ENCODE results near the gene FAP.

- TF ChIP-seq, protein P1, sequence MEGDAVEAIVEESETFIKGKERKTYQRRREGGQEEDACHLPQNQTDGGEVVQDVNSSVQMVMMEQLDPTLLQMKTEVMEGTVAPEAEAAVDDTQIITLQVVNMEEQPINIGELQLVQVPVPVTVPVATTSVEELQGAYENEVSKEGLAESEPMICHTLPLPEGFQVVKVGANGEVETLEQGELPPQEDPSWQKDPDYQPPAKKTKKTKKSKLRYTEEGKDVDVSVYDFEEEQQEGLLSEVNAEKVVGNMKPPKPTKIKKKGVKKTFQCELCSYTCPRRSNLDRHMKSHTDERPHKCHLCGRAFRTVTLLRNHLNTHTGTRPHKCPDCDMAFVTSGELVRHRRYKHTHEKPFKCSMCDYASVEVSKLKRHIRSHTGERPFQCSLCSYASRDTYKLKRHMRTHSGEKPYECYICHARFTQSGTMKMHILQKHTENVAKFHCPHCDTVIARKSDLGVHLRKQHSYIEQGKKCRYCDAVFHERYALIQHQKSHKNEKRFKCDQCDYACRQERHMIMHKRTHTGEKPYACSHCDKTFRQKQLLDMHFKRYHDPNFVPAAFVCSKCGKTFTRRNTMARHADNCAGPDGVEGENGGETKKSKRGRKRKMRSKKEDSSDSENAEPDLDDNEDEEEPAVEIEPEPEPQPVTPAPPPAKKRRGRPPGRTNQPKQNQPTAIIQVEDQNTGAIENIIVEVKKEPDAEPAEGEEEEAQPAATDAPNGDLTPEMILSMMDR (IDR thresholded peaks at IDR 0.05; ENCODE audit: low read depth, low read length), result no peak
- TF ChIP-seq POLR2A (IDR thresholded peaks at IDR 0.05; ENCODE audit: extremely low read depth, insufficient read length), result no peak
These were observed 11.1 kb upstream of the FAP start for GRCh38 chr2:162254236-162254871.

Measured in NB4 (cell line).